ENCODE results near the gene GLIPR1. TPM values are rescaled to one million over a fixed set of nuclear protein-coding genes. Genes with fewer than 3 reads are reported as not detected.

GLIPR1 gene
- polyA plus RNA-seq, 1 donor from 2014 or later = 0.12 TPM

DNA sequence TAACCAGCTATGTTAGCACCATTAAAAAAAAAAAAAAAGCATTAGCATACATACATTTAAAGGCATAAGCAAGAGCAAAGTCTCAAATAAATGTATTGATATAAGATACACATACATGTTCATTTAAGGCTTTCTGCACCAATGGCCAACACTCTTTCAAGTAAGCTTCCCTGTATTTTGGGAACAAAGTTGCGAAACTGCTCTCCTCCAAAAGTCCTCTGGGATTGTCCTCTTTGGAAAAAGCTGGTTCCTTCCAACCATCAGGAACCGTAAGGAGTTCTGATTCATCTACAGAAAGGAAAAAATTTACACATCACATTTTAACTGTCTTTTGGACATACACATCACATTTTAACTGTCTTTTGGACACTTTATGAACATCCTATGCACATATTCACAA, 27.6 kb downstream of the GLIPR1 start:
- H3K27ac ChIP-seq (ENCODE audit: low read length) = no peak overlapping the region
- H3F3A ChIP-seq (ENCODE audit: insufficient read depth, low read length, poor library complexity, severe bottlenecking) = no peaks in the 10 kb centered on the region
- H3K36me3 ChIP-seq (ENCODE audit: insufficient read depth, low read length) = no peaks in the 10 kb centered on the region
- peaks cover 19% of the 10 kb centered on the region for H3K79me2 ChIP-seq (replicated peaks; ENCODE audit: insufficient read depth, low read length)
- H3K9me2 ChIP-seq (ENCODE audit: insufficient read depth, low read length) = no peaks in the 10 kb centered on the region
- H3K9me3 ChIP-seq (ENCODE audit: low read length) = no peaks in the 10 kb centered on the region
- TF ChIP-seq RAD21 (conservative IDR thresholded peaks at IDR 0.05) (no peak), EP300 (conservative IDR thresholded peaks at IDR 0.05; ENCODE audit: poor library complexity, severe bottlenecking) (no peak), MXI1 (conservative IDR thresholded peaks at IDR 0.05; ENCODE audit: poor library complexity, severe bottlenecking) (no peak), POLR2AphosphoS5 (IDR thresholded peaks at IDR 0.05) (no peak), TAF1 (IDR thresholded peaks at IDR 0.05; ENCODE audit: low read depth) (no peak), CTCF (IDR thresholded peaks at IDR 0.05; ENCODE audit: poor library complexity, severe bottlenecking) (no peak), SMC3 (conservative IDR thresholded peaks at IDR 0.05; ENCODE audit: poor library complexity) (no peak), EZH2 (IDR thresholded peaks at IDR 0.05; ENCODE audit: borderline replicate concordance, insufficient read depth, low read length, poor library complexity, severe bottlenecking) (no peak)
- TF ChIP-seq, protein P1, sequence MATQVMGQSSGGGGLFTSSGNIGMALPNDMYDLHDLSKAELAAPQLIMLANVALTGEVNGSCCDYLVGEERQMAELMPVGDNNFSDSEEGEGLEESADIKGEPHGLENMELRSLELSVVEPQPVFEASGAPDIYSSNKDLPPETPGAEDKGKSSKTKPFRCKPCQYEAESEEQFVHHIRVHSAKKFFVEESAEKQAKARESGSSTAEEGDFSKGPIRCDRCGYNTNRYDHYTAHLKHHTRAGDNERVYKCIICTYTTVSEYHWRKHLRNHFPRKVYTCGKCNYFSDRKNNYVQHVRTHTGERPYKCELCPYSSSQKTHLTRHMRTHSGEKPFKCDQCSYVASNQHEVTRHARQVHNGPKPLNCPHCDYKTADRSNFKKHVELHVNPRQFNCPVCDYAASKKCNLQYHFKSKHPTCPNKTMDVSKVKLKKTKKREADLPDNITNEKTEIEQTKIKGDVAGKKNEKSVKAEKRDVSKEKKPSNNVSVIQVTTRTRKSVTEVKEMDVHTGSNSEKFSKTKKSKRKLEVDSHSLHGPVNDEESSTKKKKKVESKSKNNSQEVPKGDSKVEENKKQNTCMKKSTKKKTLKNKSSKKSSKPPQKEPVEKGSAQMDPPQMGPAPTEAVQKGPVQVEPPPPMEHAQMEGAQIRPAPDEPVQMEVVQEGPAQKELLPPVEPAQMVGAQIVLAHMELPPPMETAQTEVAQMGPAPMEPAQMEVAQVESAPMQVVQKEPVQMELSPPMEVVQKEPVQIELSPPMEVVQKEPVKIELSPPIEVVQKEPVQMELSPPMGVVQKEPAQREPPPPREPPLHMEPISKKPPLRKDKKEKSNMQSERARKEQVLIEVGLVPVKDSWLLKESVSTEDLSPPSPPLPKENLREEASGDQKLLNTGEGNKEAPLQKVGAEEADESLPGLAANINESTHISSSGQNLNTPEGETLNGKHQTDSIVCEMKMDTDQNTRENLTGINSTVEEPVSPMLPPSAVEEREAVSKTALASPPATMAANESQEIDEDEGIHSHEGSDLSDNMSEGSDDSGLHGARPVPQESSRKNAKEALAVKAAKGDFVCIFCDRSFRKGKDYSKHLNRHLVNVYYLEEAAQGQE (IDR thresholded peaks at IDR 0.05; ENCODE audit: borderline replicate concordance) = no peak
- H3K4me3 ChIP-seq (ENCODE audit: low read length) = no peak overlapping the region
- no peak overlapping the region for H3K4me2 ChIP-seq (ENCODE audit: low read length)
- H4K20me1 ChIP-seq (ENCODE audit: insufficient read depth) = no peaks in the 10 kb centered on the region
- no peaks in the 10 kb centered on the region for H3K27me3 ChIP-seq (ENCODE audit: insufficient read depth, low read depth, low read length)
- H3K9ac ChIP-seq (ENCODE audit: low read length) = no peak overlapping the region
- no peak overlapping the region for H2AFZ ChIP-seq (ENCODE audit: low read depth, low read length)

GRCh38 chr12:75509621-75510020, 29.1 kb downstream of the GLIPR1 start:
- no peaks in the 10 kb centered on the region for H4K20me1 ChIP-seq (ENCODE audit: insufficient read depth)
- no peaks in the 10 kb centered on the region for H3K27me3 ChIP-seq (ENCODE audit: insufficient read depth, low read depth, low read length)
- peaks cover 19% of the 10 kb centered on the region for H3K79me2 ChIP-seq (replicated peaks; ENCODE audit: insufficient read depth, low read length)
- H3F3A ChIP-seq (ENCODE audit: insufficient read depth, low read length, poor library complexity, severe bottlenecking) = no peaks in the 10 kb centered on the region
- H3K9me2 ChIP-seq (ENCODE audit: insufficient read depth, low read length) = no peaks in the 10 kb centered on the region
- H3K4me2 ChIP-seq (ENCODE audit: low read length) = peak overlapping the region; percentile 85
- no peaks in the 10 kb centered on the region for H3K36me3 ChIP-seq (ENCODE audit: insufficient read depth, low read length)
- no peaks in the 10 kb centered on the region for H3K9me3 ChIP-seq (ENCODE audit: low read length)
- no peak for TF ChIP-seq CTCF (IDR thresholded peaks at IDR 0.05; ENCODE audit: poor library complexity, severe bottlenecking)
- no peak for TF ChIP-seq RAD21 (conservative IDR thresholded peaks at IDR 0.05)
- no peak for TF ChIP-seq MXI1 (conservative IDR thresholded peaks at IDR 0.05; ENCODE audit: poor library complexity, severe bottlenecking)
- no peak for TF ChIP-seq EP300 (conservative IDR thresholded peaks at IDR 0.05; ENCODE audit: poor library complexity, severe bottlenecking)
- TF ChIP-seq, protein P1 (IDR thresholded peaks at IDR 0.05; ENCODE audit: borderline replicate concordance) = no peak
- no peak for TF ChIP-seq SMC3 (conservative IDR thresholded peaks at IDR 0.05; ENCODE audit: poor library complexity)
- TF ChIP-seq POLR2AphosphoS5 (IDR thresholded peaks at IDR 0.05) = no peak
- H3K27ac ChIP-seq (ENCODE audit: low read length) = no peak overlapping the region
- H3K9ac ChIP-seq (ENCODE audit: low read length) = no peak overlapping the region
- H3K4me3 ChIP-seq (ENCODE audit: low read length) = peak overlapping the region; percentile 86
- H2AFZ ChIP-seq (ENCODE audit: low read depth, low read length) = no peak overlapping the region
